Stomach (tissue), 9 donors: ENCODE results near the gene LRRC63. TPM values are rescaled to one million over a fixed set of nuclear protein-coding genes. Genes with fewer than 3 reads are reported as not detected.

ENCODE experiments used
- DNase-seq, 2 donors: peaks; one replicate each; pipeline versions ENCODE4 v3.0.0 to v3.0.0-alpha.2; 2013 to 2019
- H3K27ac ChIP-seq, 5 donors: fragments of 200-600 bp in 4 of 5; sonication (generic) in 4 of 5; one replicate each; pipeline ENCODE4 v1.5.1; 2013 to 2019; ENCODE audit warnings: mild to moderate bottlenecking in 1 of 5, moderate library complexity in 1 of 5
- H3K27me3 ChIP-seq, 3 donors: fragments of 200-600 bp; sonication (generic); one replicate each; pipeline ENCODE4 v1.5.1; 2017 to 2019; ENCODE audit warnings: mixed run types in 1 of 3
- H3K36me3 ChIP-seq, 4 donors: fragments of 200-600 bp; sonication (generic); 1 replicate in 3 of 4; 2 replicates in 1 of 4; pipeline ENCODE4 v1.5.1; 2016 to 2019
- H3K4me1 ChIP-seq, 4 donors: fragments of 200-600 bp; sonication (generic); one replicate each; pipeline ENCODE4 v1.5.1; 2016 to 2019
- H3K4me3 ChIP-seq, 4 donors: fragments of 200-600 bp; sonication (generic) in 3 of 4; one replicate each; pipeline ENCODE4 v1.5.1; 2016 to 2019; ENCODE audit warnings: mild to moderate bottlenecking in 1 of 4
- H3K9me3 ChIP-seq, 4 donors: fragments of 200-600 bp; sonication (generic); one replicate each; pipeline ENCODE4 v1.5.1; 2016 to 2019
- CTCF ChIP-seq, 7 experiments: fragments of 450-650 bp in 4 of 7; fragments of 200-600 bp in 3 of 7; sonication (generic) in 3 of 7; IDR thresholded peaks; one replicate each; pipeline ENCODE4 v1.5.1; 2016 to 2019; ENCODE audit warnings: antibody characterized with exemption in 7 of 7, control low read depth in 2 of 7, mild to moderate bottlenecking in 1 of 7
- EP300 ChIP-seq: sonication (generic); formaldehyde crosslinking; IDR thresholded peaks from one replicate; pipeline ENCODE4 v1.6.1; 2017; ENCODE audit warnings: antibody characterized with exemption
- POLR2A ChIP-seq, 4 donors: fragments of 450-650 bp; IDR thresholded peaks; one replicate each; pipeline ENCODE4 v1.6.1; 2016; ENCODE audit warnings: antibody characterized with exemption in 4 of 4, control low read depth in 2 of 4, mild to moderate bottlenecking in 1 of 4, moderate library complexity in 1 of 4
- POLR2AphosphoS5 ChIP-seq, 3 donors: sonication (generic); formaldehyde crosslinking; IDR thresholded peaks; one replicate each; pipeline ENCODE4 v1.6.1; 2016; ENCODE audit warnings: antibody characterized with exemption in 3 of 3
- WGBS, 5 donors: extraction: QIAGEN DNeasy Blood & Tissue Kit in 3 of 5; methylation state at CpG; one replicate each; pipeline versions ENCODE4 v1.1.5 to v1.1.7; 2013 to 2018; 5-methylcytosine and 5-hydroxymethylcytosine counted together
- intact Hi-C: fragments of 100-400 bp; cut with DNase I; formaldehyde crosslinking; loops from one replicate; pipeline ENCODE4 v1.15.1; 2023; ENCODE audit warnings: low total_unique reads
- polyA plus RNA-seq, 3 donors: library from polyadenylated mRNA; stranded (reverse); fragments of 200-250 nt; gene quantifications; one replicate each; pipeline ENCODE4 v1.2.3, GENCODE V29; 2013
- total RNA-seq, 5 donors: library from RNA; depleted of rRNA; stranded (reverse); fragments of >200 nt; gene quantifications; one replicate each; pipeline versions ENCODE4 v1.1.0 to v1.2.3, GENCODE V29; 2014 to 2016
- donor health status: healthy with polysubstance abuse.
- donor health status: Bipolar disorder and iron deficiency.
- donor health status: healthy.

The LRRC63 gene
- total and polyA plus RNA-seq, 8 donors: 0.73 TPM; not detected in 7

GRCh38 chr13:46311217-46311616 lies 99.5 kb downstream of the LRRC63 start:
- intact Hi-C loops: no loop called here
- TF ChIP-seq CTCF (IDR thresholded peaks at IDR 0.05) (no peak), POLR2A (IDR thresholded peaks at IDR 0.05) (no peak), EP300 (no peak), POLR2AphosphoS5 (IDR thresholded peaks at IDR 0.05) (no peak)
- WGBS, 5 donors: 87 to 93% (median 91%) methylated on average over 2 of the region's 2 CpGs

GRCh38 chr13:46313024-46313423 lies 101.3 kb downstream of the LRRC63 start:
- no peak for DNase-seq
- peaks cover 0 to 7% (median 2%) of the 10 kb centered on the region in 4 donors for H3K9me3 ChIP-seq
- TF ChIP-seq POLR2AphosphoS5 (IDR thresholded peaks at IDR 0.05) (no peak), EP300 (no peak), CTCF (IDR thresholded peaks at IDR 0.05) (no peak), POLR2A (IDR thresholded peaks at IDR 0.05) (no peak)
- H3K27ac ChIP-seq: no peak overlapping the region
- H3K27me3 ChIP-seq: no peaks in the 10 kb centered on the region
- WGBS, 5 donors: 74 to 93% (median 90%) methylated on average over 1 of the region's 1 CpG
- no peaks in the 10 kb centered on the region for H3K36me3 ChIP-seq
- no peak overlapping the region for H3K4me3 ChIP-seq
- no peaks in the 10 kb centered on the region for H3K4me1 ChIP-seq
- intact Hi-C loops: no loop called here

More at GRCh38 chr13:46311217-46311616, 99.5 kb downstream of the LRRC63 start:
- H3K36me3 ChIP-seq: no peaks in the 10 kb centered on the region
- H3K9me3 ChIP-seq: peaks cover 0 to 7% (median 2%) of the 10 kb centered on the region in 4 donors
- DNase-seq: no peak
- H3K27me3 ChIP-seq: no peaks in the 10 kb centered on the region
- no peaks in the 10 kb centered on the region for H3K4me1 ChIP-seq
- no peak overlapping the region for H3K27ac ChIP-seq
- H3K4me3 ChIP-seq: no peak overlapping the region

- WGBS, 5 donors: 82 to 94% (median 89%) methylated on average over 6 of the region's 6 CpGs
- TF ChIP-seq CTCF (IDR thresholded peaks at IDR 0.05): no peak
- TF ChIP-seq POLR2A (IDR thresholded peaks at IDR 0.05): no peak
- no peak for TF ChIP-seq EP300
- TF ChIP-seq POLR2AphosphoS5 (IDR thresholded peaks at IDR 0.05): no peak
Observed at GRCh38 chr13:46313432-46314257, 101.9 kb downstream of the LRRC63 start.

GRCh38 chr13:46314587-46314986 lies 102.9 kb downstream of the LRRC63 start:
- DNase-seq: no peak
- Histone ChIP-seq H3K27ac (no peak overlapping the region), H3K27me3 (no peaks in the 10 kb centered on the region), H3K36me3 (no peaks in the 10 kb centered on the region), H3K9me3 (peaks cover 0 to 6% (median 2%) of the 10 kb centered on the region in 4 donors), H3K4me1 (no peaks in the 10 kb centered on the region), H3K4me3 (no peak overlapping the region)
- 96 to 98% (median 97%) methylated on average over 1 of the region's 1 CpG for WGBS, 5 donors
- TF ChIP-seq POLR2A (IDR thresholded peaks at IDR 0.05): no peak
- TF ChIP-seq POLR2AphosphoS5 (IDR thresholded peaks at IDR 0.05): no peak
- TF ChIP-seq EP300: no peak
- no peak for TF ChIP-seq CTCF (IDR thresholded peaks at IDR 0.05)
- intact Hi-C loops: no loop called here

More at GRCh38 chr13:46313432-46314257, 101.9 kb downstream of the LRRC63 start:
- no peak for DNase-seq
- Histone ChIP-seq H3K36me3 (no peaks in the 10 kb centered on the region), H3K27me3 (no peaks in the 10 kb centered on the region), H3K9me3 (peaks cover 0 to 7% (median 2%) of the 10 kb centered on the region in 4 donors), H3K4me1 (no peaks in the 10 kb centered on the region), H3K27ac (no peak overlapping the region), H3K4me3 (no peak overlapping the region)
- intact Hi-C loops: no loop called here
